LNCaP clone FGC (cell line): ENCODE measurements around the gene DDX56.

Experiments
- DNase-seq: peaks from one replicate; pipeline ENCODE4 v3.0.0-alpha.2; 2011; ENCODE audit warnings: low read depth
- H3K4me3 ChIP-seq: 2 replicates; pipeline ENCODE4 v1.5.1; 2011; ENCODE audit warnings: mild to moderate bottlenecking, low read depth, low read length, control low read depth
- CTCF ChIP-seq: IDR thresholded peaks from 2 replicates; pipeline ENCODE4 v1.5.1; 2012; ENCODE audit warnings: mild to moderate bottlenecking; ENCODE audit not compliant: control insufficient read depth, insufficient read depth; ENCODE audit errors: extremely low read depth

Gene DDX56

GRCh38 chr7:44580945-44581878, 7.5 kb upstream of the DDX56 start:
- no peak for TF ChIP-seq CTCF
- H3K4me3 ChIP-seq: peak overlapping the region; percentile 96
- DNase-seq: peak; percentile 21

- no peak overlapping the region for H3K4me3 ChIP-seq
- no peak for DNase-seq
- TF ChIP-seq CTCF: no peak
Observed at GRCh38 chr7:44576228-44576627, 2.5 kb upstream of the DDX56 start.

- H3K4me3 ChIP-seq: peak overlapping the region; percentile 89
- no peak for DNase-seq
- no peak for TF ChIP-seq CTCF
Observed at GRCh38 chr7:44575054-44575453, 1.3 kb upstream of the DDX56 start.

- H3K4me3 ChIP-seq: peak overlapping the region; percentile 89
- DNase-seq: no peak
- no peak for TF ChIP-seq CTCF
Observed at GRCh38 chr7:44574287-44574872, 672 bp upstream of the DDX56 start.

- no peak for DNase-seq
- H3K4me3 ChIP-seq: peak overlapping the region; percentile 89
- TF ChIP-seq CTCF: no peak
Observed at GRCh38 chr7:44572771-44573170, 937 bp downstream of the DDX56 start.

- no peak for DNase-seq
- no peak for TF ChIP-seq CTCF
Observed at GRCh38 chr7:44569959-44570358, 3.7 kb downstream of the DDX56 start.

More at GRCh38 chr7:44569959-44570358, 3.7 kb downstream of the DDX56 start:
- H3K4me3 ChIP-seq: no peak overlapping the region
